NCI-H187 treated with DMSO at 0.1 percent for 48 hours (cell line): ENCODE data around the gene ZNF322.

Source experiments
- DNase-seq: peaks from one replicate; lab custom pipeline; 2025; lab: John Stamatoyannopoulos, UW

The ZNF322 gene

GRCh38 chr6:26588965-26589364 is 70.6 kb downstream of the ZNF322 start:
- DNase-seq = no peak
